ENCODE data around the gene ZFP91.

ZFP91 gene

GRCh38 chr11:58636587-58636986, 57.7 kb downstream of the ZFP91 start:
- no peak for DNase-seq

- DNase-seq: no peak
These were observed 58.5 kb downstream of the ZFP91 start for GRCh38 chr11:58637371-58637770.

- no peak for DNase-seq
These were observed 60.2 kb downstream of the ZFP91 start for GRCh38 chr11:58639103-58639502.

- no peak for DNase-seq
These were observed 60.8 kb downstream of the ZFP91 start for GRCh38 chr11:58639669-58640068.

GRCh38 chr11:58640386-58641023, 61.6 kb downstream of the ZFP91 start:
- DNase-seq: no peak

GRCh38 chr11:58641341-58641740, 62.5 kb downstream of the ZFP91 start:
- no peak for DNase-seq

- no peak for DNase-seq
These were observed 63.1 kb downstream of the ZFP91 start for GRCh38 chr11:58641803-58642581.

GRCh38 chr11:58645854-58646253, 67.0 kb downstream of the ZFP91 start:
- DNase-seq: no peak

- DNase-seq: no peak
These were observed 68.4 kb downstream of the ZFP91 start for GRCh38 chr11:58647141-58647699.

- no peak for DNase-seq
These were observed 69.0 kb downstream of the ZFP91 start for GRCh38 chr11:58647866-58648265.

- DNase-seq: no peak
These were observed 70.8 kb downstream of the ZFP91 start for GRCh38 chr11:58649623-58650022.

- no peak for DNase-seq
These were observed 71.6 kb downstream of the ZFP91 start for GRCh38 chr11:58650496-58650895.

- no peak for DNase-seq
These were observed 73.9 kb downstream of the ZFP91 start for GRCh38 chr11:58652726-58653280.

- peak; percentile 91 for DNase-seq
These were observed 75.4 kb downstream of the ZFP91 start for GRCh38 chr11:58654079-58654907.

- DNase-seq: no peak
These were observed 76.0 kb downstream of the ZFP91 start for GRCh38 chr11:58654908-58655296.

- DNase-seq: no peak
These were observed 77.5 kb downstream of the ZFP91 start for GRCh38 chr11:58656348-58656747.

- no peak for DNase-seq
These were observed 79.8 kb downstream of the ZFP91 start for GRCh38 chr11:58658623-58659022.

- DNase-seq: no peak
These were observed 80.5 kb downstream of the ZFP91 start for GRCh38 chr11:58659404-58659803.

- no peak for DNase-seq
These were observed 81.2 kb downstream of the ZFP91 start for GRCh38 chr11:58659910-58660570.
